Panc1 (cell line): Measurements from ENCODE around the gene DIP2C. TPM values are rescaled to one million over a fixed set of nuclear protein-coding genes. Genes with fewer than 3 reads are reported as not detected.

Source experiments
- ATAC-seq: fragments of 200-7000 bp; cut with Tn5 transposase; 2 replicates; pipeline ENCODE4 v1.9.1; 2020; ENCODE audit warnings: mild to moderate bottlenecking, moderate library complexity
- BruUV-seq: library from RNA; stranded (reverse); fragments of 400-500 nt; replicated peaks from 2 replicates; lab custom pipeline; 2021; lab: Mats Ljungman, UMichigan
- CTCF ChIA-PET: fragments of 300-600 bp; sonication (Branson Sonifier 250); formaldehyde crosslinking; loops from one replicate; lab custom pipeline; 2022; ENCODE audit warnings: antibody characterized with exemption; lab: Charles Lee
- POLR2A ChIA-PET: fragments of 300-600 bp; sonication (Branson Sonifier 250); formaldehyde crosslinking; loops from one replicate; lab custom pipeline; 2022; ENCODE audit warnings: antibody characterized with exemption; lab: Charles Lee
- DNase-seq: peaks from one replicate; pipeline ENCODE4 v3.0.0-alpha.2; 2010; ENCODE audit warnings: low read depth, low spot score
- H3K27ac ChIP-seq: 2 replicates; pipeline ENCODE4 v1.5.1; 2011; ENCODE audit warnings: mild to moderate bottlenecking, low read length, inconsistent platforms
- H3K27me3 ChIP-seq: fragments of 200-500 bp; sonication (Bioruptor generic); 2 replicates; pipeline ENCODE4 v1.6.0; 2014; ENCODE audit warnings: low read length, inconsistent platforms; ENCODE audit not compliant: control insufficient read depth, insufficient read depth
- H3K36me3 ChIP-seq: fragments of 200-500 bp; sonication (Bioruptor generic); 2 replicates; pipeline ENCODE4 v1.5.1; 2014; ENCODE audit warnings: inconsistent platforms, mild to moderate bottlenecking, low read length, moderate library complexity; ENCODE audit not compliant: control insufficient read depth, insufficient read depth
- H3K4me1 ChIP-seq: 2 replicates; pipeline ENCODE4 v1.5.1; 2011; ENCODE audit warnings: inconsistent platforms, mild to moderate bottlenecking, low read length, moderate library complexity; ENCODE audit not compliant: control insufficient read depth, insufficient read depth
- H3K4me3 ChIP-seq, 2 experiments: 2 replicates each; pipeline ENCODE4 v1.5.1; 2011 to 2012; ENCODE audit warnings: low read depth in 2 of 2, low read length in 2 of 2, mild to moderate bottlenecking in 2 of 2, inconsistent platforms in 1 of 2, moderate library complexity in 1 of 2
- H3K9me3 ChIP-seq: fragments of 200-500 bp; sonication (Bioruptor generic); 2 replicates; pipeline ENCODE4 v1.5.1; 2014; ENCODE audit warnings: low read depth, mild to moderate bottlenecking, inconsistent platforms, low read length, moderate library complexity; ENCODE audit not compliant: control insufficient read depth, insufficient read depth
- POLR2AphosphoS5 ChIP-seq: IDR thresholded peaks from 2 replicates; pipeline ENCODE4 v1.6.1; 2012; ENCODE audit warnings: mild to moderate bottlenecking, low read depth, low read length, moderate library complexity
- REST ChIP-seq, 2 experiments: IDR thresholded peaks; 2 replicates each; pipeline ENCODE4 v1.6.1; 2011 to 2012; ENCODE audit warnings: low read depth in 2 of 2, control low read depth in 1 of 2, low read length in 1 of 2, mild to moderate bottlenecking in 1 of 2, moderate library complexity in 1 of 2; ENCODE audit not compliant: insufficient read depth in 1 of 2
- SIN3A ChIP-seq: IDR thresholded peaks from 2 replicates; pipeline ENCODE4 v1.6.1; 2012; ENCODE audit warnings: low read depth, mild to moderate bottlenecking, low read length, moderate library complexity, borderline replicate concordance; ENCODE audit not compliant: insufficient read depth
- TCF7L2 ChIP-seq: IDR thresholded peaks from 2 replicates; pipeline ENCODE4 v1.6.1; 2011; ENCODE audit warnings: mild to moderate bottlenecking, low read depth, low read length, inconsistent platforms
- in situ Hi-C: cut with HindIII; loops from 2 replicates; pipeline ENCODE4 v1.10.0; 2016; ENCODE audit warnings: low sequenced_read_pairs, low pct_unique_long_range_greater_than_20kb
- intact Hi-C: fragments of 100-400 bp; cut with micrococcal nuclease; formaldehyde crosslinking; loops from one replicate; pipeline ENCODE4 v1.10.0; 2022; ENCODE audit not compliant: unreplicated experiment
- total RNA-seq: library from RNA; stranded (reverse); gene quantifications from one replicate; pipeline ENCODE4 v1.2.1, GENCODE V29; 2021; ENCODE audit not compliant: unreplicated experiment
- TF ChIP-seq, protein P1 (sequence below): fragments of 450-650 bp; IDR thresholded peaks from 2 replicates; pipeline ENCODE4 v1.5.1; 2017; ENCODE audit warnings: mild to moderate bottlenecking

The DIP2C gene
- total RNA-seq, 1 experiment from 2014 or later = 13.2 TPM

GRCh38 chr10:393787-394438 is 295.6 kb downstream of the DIP2C start:
- H3K4me1 ChIP-seq = no peaks in the 10 kb centered on the region
- no peaks in the 10 kb centered on the region for H3K9me3 ChIP-seq
- ChIA-PET CTCF (no interaction called here), POLR2A (no interaction called here)
- no peak overlapping the region for H3K27ac ChIP-seq
- H3K36me3 ChIP-seq = no peaks in the 10 kb centered on the region
- H3K4me3 ChIP-seq = no peak overlapping the region
- intact Hi-C loops (no loop called here), in situ Hi-C loops (no loop called here)
- no peaks in the 10 kb centered on the region for H3K27me3 ChIP-seq
- TF ChIP-seq REST (IDR thresholded peaks at IDR 0.05; ENCODE audit: insufficient read depth in 1 of 2, low read depth in 2 of 2, low read length in 1 of 2) = no peak
- TF ChIP-seq TCF7L2 = no peak
- TF ChIP-seq POLR2AphosphoS5 = no peak
- TF ChIP-seq, protein P1, sequence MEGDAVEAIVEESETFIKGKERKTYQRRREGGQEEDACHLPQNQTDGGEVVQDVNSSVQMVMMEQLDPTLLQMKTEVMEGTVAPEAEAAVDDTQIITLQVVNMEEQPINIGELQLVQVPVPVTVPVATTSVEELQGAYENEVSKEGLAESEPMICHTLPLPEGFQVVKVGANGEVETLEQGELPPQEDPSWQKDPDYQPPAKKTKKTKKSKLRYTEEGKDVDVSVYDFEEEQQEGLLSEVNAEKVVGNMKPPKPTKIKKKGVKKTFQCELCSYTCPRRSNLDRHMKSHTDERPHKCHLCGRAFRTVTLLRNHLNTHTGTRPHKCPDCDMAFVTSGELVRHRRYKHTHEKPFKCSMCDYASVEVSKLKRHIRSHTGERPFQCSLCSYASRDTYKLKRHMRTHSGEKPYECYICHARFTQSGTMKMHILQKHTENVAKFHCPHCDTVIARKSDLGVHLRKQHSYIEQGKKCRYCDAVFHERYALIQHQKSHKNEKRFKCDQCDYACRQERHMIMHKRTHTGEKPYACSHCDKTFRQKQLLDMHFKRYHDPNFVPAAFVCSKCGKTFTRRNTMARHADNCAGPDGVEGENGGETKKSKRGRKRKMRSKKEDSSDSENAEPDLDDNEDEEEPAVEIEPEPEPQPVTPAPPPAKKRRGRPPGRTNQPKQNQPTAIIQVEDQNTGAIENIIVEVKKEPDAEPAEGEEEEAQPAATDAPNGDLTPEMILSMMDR = no peak
- no peak for DNase-seq
- no TSS peak for BruUV-seq
- ATAC-seq = no peak

GRCh38 chr10:393106-393745 is 296.2 kb downstream of the DIP2C start:
- Histone ChIP-seq H3K9me3 (no peaks in the 10 kb centered on the region), H3K36me3 (no peaks in the 10 kb centered on the region), H3K27ac (no peak overlapping the region), H3K4me3 (no peak overlapping the region), H3K27me3 (no peaks in the 10 kb centered on the region), H3K4me1 (no peaks in the 10 kb centered on the region)
- intact Hi-C loops (no loop called here), in situ Hi-C loops (no loop called here)
- ChIA-PET POLR2A (no interaction called here), CTCF (no interaction called here)
- no peak for TF ChIP-seq SIN3A
- TF ChIP-seq REST (IDR thresholded peaks at IDR 0.05; ENCODE audit: insufficient read depth in 1 of 2, low read depth in 2 of 2, low read length in 1 of 2) = no peak
- no peak for TF ChIP-seq POLR2AphosphoS5
- TF ChIP-seq, protein P1 = no peak
- no peak for TF ChIP-seq TCF7L2
- ATAC-seq (no peak), DNase-seq (no peak)
- no TSS peak for BruUV-seq
